Upper lobe of right lung (tissue), 1 donor: ENCODE results near the gene OLFM2. TPM values are rescaled to one million over a fixed set of nuclear protein-coding genes. Genes with fewer than 3 reads are reported as not detected.

ENCODE experiments used
- ATAC-seq: fragments of 200-7000 bp; cut with Tn5 transposase; one replicate; pipeline ENCODE4 v1.9.1; 2020; ENCODE audit warnings: mild to moderate bottlenecking, moderate library complexity
- DNase-seq: peaks from one replicate; pipeline ENCODE4 v3.0.0-alpha.2; 2020
- H3K27ac ChIP-seq: fragments of 200-600 bp; one replicate; pipeline ENCODE4 v1.8.0; 2022
- H3K27me3 ChIP-seq: fragments of 200-600 bp; one replicate; pipeline ENCODE4 v1.8.0; 2022; ENCODE audit warnings: mild to moderate bottlenecking
- H3K36me3 ChIP-seq: fragments of 200-600 bp; one replicate; pipeline ENCODE4 v1.8.0; 2022
- H3K4me1 ChIP-seq: fragments of 200-600 bp; one replicate; pipeline ENCODE4 v1.8.0; 2022
- H3K4me3 ChIP-seq: fragments of 200-600 bp; one replicate; pipeline ENCODE4 v1.8.0; 2022; ENCODE audit warnings: mild to moderate bottlenecking
- H3K9me3 ChIP-seq: fragments of 200-600 bp; one replicate; pipeline ENCODE4 v1.8.0; 2022
- intact Hi-C: fragments of 100-400 bp; cut with DNase I; formaldehyde crosslinking; loops from one replicate; pipeline ENCODE4 v1.11.0; 2022
- total RNA-seq: library from RNA; stranded (reverse); fragmentation: NEBNext Ultra II Directional; extraction: Animal tissue kit (Norgen Biotek cat#: 25700); gene quantifications from one replicate; pipeline ENCODE4 v1.2.1, GENCODE V29; 2021
- TF ChIP-seq, protein P1 (sequence below): fragments of 200-600 bp; IDR thresholded peaks from one replicate; pipeline ENCODE4 v1.8.0; 2022; ENCODE audit warnings: antibody characterized with exemption
- donor health status: DM: no; HTN: yes; CAD: no; lungs with severe emphysema.

The OLFM2 gene
- total RNA-seq, 1 donor from 2014 or later: 14.6 TPM

DNA sequence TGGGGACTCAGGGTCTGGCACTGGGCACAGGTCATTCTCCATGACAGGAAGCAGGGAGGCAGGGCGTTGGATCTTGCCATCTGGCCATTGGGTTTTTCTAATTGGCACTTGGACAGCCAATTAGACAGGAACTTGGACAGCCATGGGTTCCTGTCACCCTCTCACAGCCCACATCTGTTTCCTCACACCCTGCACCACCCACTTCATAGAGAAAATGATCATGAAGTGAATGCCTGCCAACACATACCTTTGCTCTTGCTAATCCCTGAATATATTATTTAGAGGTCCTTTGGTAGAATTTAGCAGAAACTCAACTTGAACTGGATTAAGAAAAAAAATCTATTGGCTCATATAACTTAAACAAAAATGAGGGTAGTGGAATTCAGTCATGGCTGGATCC, 4.9 kb upstream of the OLFM2 start:
- intact Hi-C loops: no loop called here
- H3K4me1 ChIP-seq: no peaks in the 10 kb centered on the region
- H3K36me3 ChIP-seq: no peaks in the 10 kb centered on the region
- ATAC-seq (no peak), DNase-seq (no peak)
- H3K4me3 ChIP-seq: no peak overlapping the region
- H3K27me3 ChIP-seq: peaks cover 7% of the 10 kb centered on the region
- peaks cover 8% of the 10 kb centered on the region for H3K9me3 ChIP-seq
- H3K27ac ChIP-seq: no peak overlapping the region
- TF ChIP-seq, protein P1, sequence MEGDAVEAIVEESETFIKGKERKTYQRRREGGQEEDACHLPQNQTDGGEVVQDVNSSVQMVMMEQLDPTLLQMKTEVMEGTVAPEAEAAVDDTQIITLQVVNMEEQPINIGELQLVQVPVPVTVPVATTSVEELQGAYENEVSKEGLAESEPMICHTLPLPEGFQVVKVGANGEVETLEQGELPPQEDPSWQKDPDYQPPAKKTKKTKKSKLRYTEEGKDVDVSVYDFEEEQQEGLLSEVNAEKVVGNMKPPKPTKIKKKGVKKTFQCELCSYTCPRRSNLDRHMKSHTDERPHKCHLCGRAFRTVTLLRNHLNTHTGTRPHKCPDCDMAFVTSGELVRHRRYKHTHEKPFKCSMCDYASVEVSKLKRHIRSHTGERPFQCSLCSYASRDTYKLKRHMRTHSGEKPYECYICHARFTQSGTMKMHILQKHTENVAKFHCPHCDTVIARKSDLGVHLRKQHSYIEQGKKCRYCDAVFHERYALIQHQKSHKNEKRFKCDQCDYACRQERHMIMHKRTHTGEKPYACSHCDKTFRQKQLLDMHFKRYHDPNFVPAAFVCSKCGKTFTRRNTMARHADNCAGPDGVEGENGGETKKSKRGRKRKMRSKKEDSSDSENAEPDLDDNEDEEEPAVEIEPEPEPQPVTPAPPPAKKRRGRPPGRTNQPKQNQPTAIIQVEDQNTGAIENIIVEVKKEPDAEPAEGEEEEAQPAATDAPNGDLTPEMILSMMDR: no peak

GRCh38 chr19:9940778-9941177, 4.5 kb upstream of the OLFM2 start:
- TF ChIP-seq, protein P1: no peak

GRCh38 chr19:9939301-9939913, 3.1 kb upstream of the OLFM2 start:
- Histone ChIP-seq H3K4me3 (no peak overlapping the region), H3K27ac (no peak overlapping the region), H3K27me3 (peaks cover 7% of the 10 kb centered on the region), H3K9me3 (peaks cover 8% of the 10 kb centered on the region), H3K4me1 (peaks cover 10% of the 10 kb centered on the region), H3K36me3 (no peaks in the 10 kb centered on the region)
- intact Hi-C loops: no loop called here
- TF ChIP-seq, protein P1: no peak
- ATAC-seq: no peak
- no peak for DNase-seq

More at GRCh38 chr19:9940778-9941177, 4.5 kb upstream of the OLFM2 start:
- ATAC-seq (no peak), DNase-seq (no peak)
- H3K36me3 ChIP-seq: no peaks in the 10 kb centered on the region
- no peak overlapping the region for H3K27ac ChIP-seq
- H3K4me3 ChIP-seq: no peak overlapping the region
- H3K27me3 ChIP-seq: peaks cover 7% of the 10 kb centered on the region
- H3K9me3 ChIP-seq: peaks cover 8% of the 10 kb centered on the region
- intact Hi-C loops: no loop called here
- H3K4me1 ChIP-seq: peaks cover 3% of the 10 kb centered on the region

DNA sequence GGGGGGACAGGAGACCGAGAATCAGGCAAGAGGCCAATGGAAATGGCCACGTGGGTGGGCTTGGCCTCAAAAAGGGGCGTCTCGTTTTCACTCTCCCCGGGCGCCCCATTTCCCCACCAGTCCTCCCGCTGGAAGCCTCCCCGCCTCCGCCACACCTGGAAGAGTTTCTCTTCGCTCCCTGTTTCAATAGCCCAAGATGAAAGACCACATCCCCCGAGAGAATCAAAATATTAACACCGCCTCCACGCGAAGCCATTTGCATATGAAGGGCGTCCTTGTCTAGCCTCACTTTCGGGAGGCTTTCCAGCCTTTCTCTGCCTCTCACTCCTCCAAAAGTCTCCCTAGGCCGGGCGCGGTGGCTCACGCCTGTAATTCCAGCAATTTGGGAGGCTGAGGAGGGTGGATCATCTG, 691 bp upstream of the OLFM2 start:
- Histone ChIP-seq H3K27ac (no peak overlapping the region), H3K36me3 (no peaks in the 10 kb centered on the region), H3K27me3 (peaks cover 25% of the 10 kb centered on the region), H3K4me1 (peaks cover 11% of the 10 kb centered on the region), H3K9me3 (peaks cover 5% of the 10 kb centered on the region), H3K4me3 (no peak overlapping the region)
- TF ChIP-seq, protein P1: no peak
- DNase-seq (no peak), ATAC-seq (no peak)
- intact Hi-C loops: no loop called here

- peaks cover 33% of the 10 kb centered on the region for H3K27me3 ChIP-seq
- TF ChIP-seq, protein P1: no peak
- ATAC-seq: peak; percentile 9
- no peak for DNase-seq
- peaks cover 14% of the 10 kb centered on the region for H3K4me1 ChIP-seq
- no peak overlapping the region for H3K27ac ChIP-seq
- H3K4me3 ChIP-seq: peak overlapping the region; percentile 34
- H3K9me3 ChIP-seq: no peaks in the 10 kb centered on the region
- intact Hi-C loops: loop anchor here (2.0 kb wide), 1 partner anchor 93 kb away; no protein-coding TSS in a partner anchor
- no peaks in the 10 kb centered on the region for H3K36me3 ChIP-seq
Measured at GRCh38 chr19:9935506-9936325, 599 bp downstream of the OLFM2 start.
